Thyroid gland (tissue), 4 donors: ENCODE data around the gene FGF6. TPM values are rescaled to one million over a fixed set of nuclear protein-coding genes. Genes with fewer than 3 reads are reported as not detected.
"Not testable (repeated sequence)": the region's sequence is repeated elsewhere in the genome, so short reads cannot be mapped to it uniquely, and the experiment has no call there.

ENCODE experiments used
- DNase-seq, 2 donors: peaks; one replicate each; pipeline ENCODE4 v3.0.0-alpha.2; 2019
- H3K27ac ChIP-seq, 3 donors: fragments of 200-600 bp; sonication (generic); 1 replicate in 2 of 3; 2 replicates in 1 of 3; pipeline ENCODE4 v1.5.1; 2016 to 2019; ENCODE audit warnings: mild to moderate bottlenecking in 1 of 3, moderate library complexity in 1 of 3
- H3K27me3 ChIP-seq: fragments of 200-600 bp; sonication (generic); one replicate; pipeline ENCODE4 v1.5.1; 2019
- H3K36me3 ChIP-seq, 2 donors: fragments of 200-600 bp; sonication (generic); one replicate each; pipeline ENCODE4 v1.5.1; 2016 to 2019
- H3K4me1 ChIP-seq, 2 donors: fragments of 200-600 bp; sonication (generic); one replicate each; pipeline ENCODE4 v1.5.1; 2017 to 2019
- H3K4me3 ChIP-seq, 3 donors: fragments of 200-600 bp; sonication (generic); replicated peaks in 1 of 3; 1 replicate in 2 of 3; 2 replicates in 1 of 3; pipeline ENCODE4 v1.5.1; 2016; ENCODE audit warnings: mild to moderate bottlenecking in 1 of 3
- H3K9me3 ChIP-seq: fragments of 200-600 bp; sonication (generic); one replicate; pipeline ENCODE4 v1.5.1; 2017
- POLR2A ChIP-seq, 2 donors: fragments of 450-650 bp; IDR thresholded peaks; one replicate each; pipeline ENCODE4 v1.6.1; 2017; ENCODE audit warnings: antibody characterized with exemption in 2 of 2, mild to moderate bottlenecking in 2 of 2, moderate library complexity in 1 of 2
- WGBS, 2 donors: methylation state at CpG; one replicate each; pipeline ENCODE4 v1.1.5; 2017; 5-methylcytosine and 5-hydroxymethylcytosine counted together
- intact Hi-C: fragments of 100-400 bp; cut with DNase I; formaldehyde crosslinking; loops from one replicate; pipeline ENCODE4 v1.15.1; 2023
- total RNA-seq, 4 donors: library from RNA; depleted of rRNA; stranded (reverse); fragments of >200 nt; gene quantifications; one replicate each; pipeline ENCODE4 v1.2.3, GENCODE V29; 2016
- TF ChIP-seq, protein P1 (sequence below), 6 experiments: fragments of 200-600 bp in 3 of 6; fragments of 450-650 bp in 3 of 6; sonication (generic) in 3 of 6; IDR thresholded peaks; one replicate each; pipeline ENCODE4 v1.5.1; 2016 to 2019; ENCODE audit warnings: antibody characterized with exemption in 6 of 6, mild to moderate bottlenecking in 2 of 6, inconsistent platforms in 1 of 6, moderate library complexity in 1 of 6

FGF6 gene
- total RNA-seq, 4 donors from 2014 or later = not detected

DNA sequence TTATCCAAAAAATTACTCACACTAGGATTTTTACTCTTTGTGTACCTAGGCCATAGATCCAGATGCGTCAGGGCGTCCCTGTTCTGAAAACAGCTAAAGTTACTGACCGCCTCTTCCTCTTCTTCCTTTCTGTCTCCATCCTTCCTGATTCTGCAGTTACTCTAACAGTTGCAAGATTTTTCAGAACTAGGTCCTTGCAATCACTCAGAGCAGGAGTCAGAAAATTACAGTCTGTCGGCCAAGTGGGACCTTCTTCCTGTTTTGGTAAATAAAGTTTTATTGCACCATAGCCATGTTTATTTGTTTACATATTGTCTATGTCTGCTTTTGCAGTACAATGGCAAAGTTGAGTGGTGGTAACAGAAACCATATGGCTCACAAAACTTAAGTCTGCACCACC is 25.6 kb upstream of the FGF6 start:
- Histone ChIP-seq H3K27me3 (no peaks in the 10 kb centered on the region), H3K9me3 (no peaks in the 10 kb centered on the region), H3K4me3 (no peak overlapping the region), H3K4me1 (no peaks in the 10 kb centered on the region), H3K27ac (no peak overlapping the region), H3K36me3 (no peaks in the 10 kb centered on the region)
- WGBS, 2 donors = 84 to 88% methylated on average over 4 of the region's 4 CpGs
- no peak for DNase-seq
- no peak for TF ChIP-seq POLR2A (IDR thresholded peaks at IDR 0.05)
- TF ChIP-seq, protein P1, sequence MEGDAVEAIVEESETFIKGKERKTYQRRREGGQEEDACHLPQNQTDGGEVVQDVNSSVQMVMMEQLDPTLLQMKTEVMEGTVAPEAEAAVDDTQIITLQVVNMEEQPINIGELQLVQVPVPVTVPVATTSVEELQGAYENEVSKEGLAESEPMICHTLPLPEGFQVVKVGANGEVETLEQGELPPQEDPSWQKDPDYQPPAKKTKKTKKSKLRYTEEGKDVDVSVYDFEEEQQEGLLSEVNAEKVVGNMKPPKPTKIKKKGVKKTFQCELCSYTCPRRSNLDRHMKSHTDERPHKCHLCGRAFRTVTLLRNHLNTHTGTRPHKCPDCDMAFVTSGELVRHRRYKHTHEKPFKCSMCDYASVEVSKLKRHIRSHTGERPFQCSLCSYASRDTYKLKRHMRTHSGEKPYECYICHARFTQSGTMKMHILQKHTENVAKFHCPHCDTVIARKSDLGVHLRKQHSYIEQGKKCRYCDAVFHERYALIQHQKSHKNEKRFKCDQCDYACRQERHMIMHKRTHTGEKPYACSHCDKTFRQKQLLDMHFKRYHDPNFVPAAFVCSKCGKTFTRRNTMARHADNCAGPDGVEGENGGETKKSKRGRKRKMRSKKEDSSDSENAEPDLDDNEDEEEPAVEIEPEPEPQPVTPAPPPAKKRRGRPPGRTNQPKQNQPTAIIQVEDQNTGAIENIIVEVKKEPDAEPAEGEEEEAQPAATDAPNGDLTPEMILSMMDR (IDR thresholded peaks at IDR 0.05) = no peak
- intact Hi-C loops = no loop called here

DNA sequence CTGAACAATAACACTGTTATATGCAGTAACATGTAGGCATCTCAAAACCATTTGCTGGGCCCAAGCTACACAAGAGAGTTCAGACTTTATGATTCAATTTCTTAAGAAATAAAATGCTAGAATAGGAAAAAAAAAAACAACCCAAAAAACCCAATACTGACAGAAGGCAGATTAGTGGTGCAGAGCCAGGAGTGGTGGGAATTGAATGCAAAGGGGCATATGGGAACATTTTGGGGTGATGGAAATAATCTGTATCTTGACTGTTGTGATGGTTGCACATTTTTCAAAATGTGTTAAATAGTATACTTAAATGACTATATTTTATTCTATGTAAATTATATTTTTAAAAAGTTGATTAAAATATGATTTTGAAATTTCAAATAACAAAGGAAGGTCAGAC is 23.4 kb upstream of the FGF6 start:
- H3K27ac ChIP-seq = no peak overlapping the region
- no peaks in the 10 kb centered on the region for H3K36me3 ChIP-seq
- TF ChIP-seq, protein P1 (IDR thresholded peaks at IDR 0.05) = no peak
- no peak for TF ChIP-seq POLR2A (IDR thresholded peaks at IDR 0.05)
- no peaks in the 10 kb centered on the region for H3K9me3 ChIP-seq
- no peaks in the 10 kb centered on the region for H3K4me1 ChIP-seq
- intact Hi-C loops = no loop called here
- DNase-seq = no peak
- H3K27me3 ChIP-seq = no peaks in the 10 kb centered on the region
- no peak overlapping the region for H3K4me3 ChIP-seq

DNA sequence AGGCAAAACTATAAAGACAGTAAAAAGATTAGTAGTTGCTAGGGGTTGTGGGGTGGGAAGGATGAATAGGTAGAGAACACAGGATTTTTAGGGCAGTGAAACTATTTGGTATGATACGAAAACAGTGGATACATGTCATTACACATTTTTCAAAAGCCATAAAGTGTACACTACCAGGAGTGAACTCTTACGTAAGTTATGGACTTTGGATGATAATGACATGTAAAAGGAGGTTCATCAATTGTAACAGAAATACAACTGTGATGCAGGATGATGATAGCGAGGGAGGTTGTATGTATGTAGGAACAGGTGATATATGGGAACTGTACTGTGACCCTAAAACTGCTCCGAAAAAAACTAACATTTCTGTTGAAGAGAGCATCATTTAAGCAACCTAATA is 15.1 kb upstream of the FGF6 start:
- no peaks in the 10 kb centered on the region for H3K9me3 ChIP-seq
- no peak overlapping the region for H3K4me3 ChIP-seq
- no peaks in the 10 kb centered on the region for H3K36me3 ChIP-seq
- H3K4me1 ChIP-seq = no peaks in the 10 kb centered on the region
- no peak overlapping the region for H3K27ac ChIP-seq
- 92% methylated on average over 4 of the region's 4 CpGs for WGBS, 2 donors
- intact Hi-C loops = no loop called here
- no peaks in the 10 kb centered on the region for H3K27me3 ChIP-seq
- DNase-seq = no peak
- TF ChIP-seq POLR2A (IDR thresholded peaks at IDR 0.05) = no peak
- TF ChIP-seq, protein P1 (IDR thresholded peaks at IDR 0.05) = no peak

DNA sequence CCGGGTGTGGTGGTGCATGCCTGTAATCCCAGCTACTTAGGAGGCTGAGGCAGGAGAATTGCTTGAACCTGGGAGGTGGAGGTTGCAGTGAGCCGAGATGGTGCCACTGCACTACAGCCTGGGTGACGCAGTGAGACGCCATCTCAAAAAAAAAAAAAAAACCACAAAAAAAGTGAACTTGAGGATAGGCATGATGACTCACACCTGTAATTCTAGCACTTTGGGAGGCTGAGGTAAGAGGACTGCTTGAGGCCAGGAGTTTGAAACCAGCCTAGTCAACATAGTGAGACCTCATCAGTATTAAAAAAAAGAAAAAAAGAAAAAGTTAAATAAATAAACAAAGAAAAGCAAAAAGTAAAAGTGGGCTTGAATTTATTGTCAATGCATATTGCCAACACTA is 10.2 kb upstream of the FGF6 start:
- H3K27ac ChIP-seq, H3K36me3 ChIP-seq, DNase-seq, H3K4me1 ChIP-seq, H3K9me3 ChIP-seq, H3K27me3 ChIP-seq, intact Hi-C loops, H3K4me3 ChIP-seq: not testable (repeated sequence)
- WGBS, 2 donors = 89 to 95% methylated on average over 4 of the region's 4 CpGs

DNA sequence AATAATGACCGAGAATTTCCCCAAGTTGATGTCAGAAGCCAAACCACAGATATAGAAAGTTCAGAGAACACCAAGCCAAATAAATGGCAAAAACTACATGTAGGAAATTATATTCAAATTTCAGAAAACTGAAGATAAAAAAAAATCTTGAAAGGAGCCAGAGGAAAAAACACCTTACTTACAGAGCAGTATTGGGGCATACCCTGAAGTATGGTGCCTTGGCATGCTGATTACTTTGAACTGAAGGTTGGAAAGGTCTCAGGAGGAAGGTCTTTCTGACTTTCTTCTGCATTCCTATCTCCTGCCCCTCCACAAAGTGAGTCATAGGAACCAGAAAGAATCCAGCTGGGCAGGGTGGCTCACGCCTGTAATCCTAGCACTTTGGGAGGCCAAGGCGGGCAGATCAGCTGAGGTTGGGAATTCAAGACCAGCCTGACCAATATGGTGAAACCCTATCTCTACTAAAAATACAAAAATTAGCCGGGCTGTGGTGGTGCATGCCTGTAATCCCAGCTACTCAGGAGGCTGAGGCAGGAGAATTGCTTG is 8.8 kb upstream of the FGF6 start:
- no peak overlapping the region for H3K27ac ChIP-seq
- no peaks in the 10 kb centered on the region for H3K36me3 ChIP-seq
- no peaks in the 10 kb centered on the region for H3K27me3 ChIP-seq
- H3K9me3 ChIP-seq = no peaks in the 10 kb centered on the region
- H3K4me1 ChIP-seq = no peaks in the 10 kb centered on the region
- 76 to 87% methylated on average over 4 of the region's 4 CpGs for WGBS, 2 donors
- intact Hi-C loops = no loop called here
- no peak overlapping the region for H3K4me3 ChIP-seq
- DNase-seq = no peak
- TF ChIP-seq, protein P1 (IDR thresholded peaks at IDR 0.05) = no peak
- TF ChIP-seq POLR2A (IDR thresholded peaks at IDR 0.05) = no peak

DNA sequence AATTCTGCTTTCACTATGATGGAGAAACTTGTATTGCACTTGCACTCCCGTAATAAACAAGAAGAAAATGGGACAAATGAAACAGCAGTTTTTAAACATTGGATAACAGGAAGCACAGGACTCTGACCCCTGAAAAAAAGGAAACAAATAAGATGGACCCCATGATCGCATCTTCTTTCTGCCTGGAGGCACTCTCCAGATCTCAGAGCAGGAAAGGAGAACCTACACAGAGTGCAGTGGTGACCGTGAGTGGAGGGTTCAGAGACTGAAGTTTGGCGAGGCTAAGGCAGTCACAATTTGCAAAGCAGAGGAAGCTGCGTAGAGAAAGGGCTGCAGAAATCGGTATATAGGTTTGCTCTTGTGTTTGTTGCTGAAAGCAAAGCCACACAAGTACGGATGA is 6.1 kb upstream of the FGF6 start:
- TF ChIP-seq, protein P1 (IDR thresholded peaks at IDR 0.05) = no peak
- no peak for TF ChIP-seq POLR2A (IDR thresholded peaks at IDR 0.05)
- Histone ChIP-seq H3K4me1 (no peaks in the 10 kb centered on the region), H3K27ac (no peak overlapping the region), H3K36me3 (no peaks in the 10 kb centered on the region), H3K27me3 (no peaks in the 10 kb centered on the region), H3K9me3 (no peaks in the 10 kb centered on the region), H3K4me3 (no peak overlapping the region)
- WGBS, 2 donors = 69 to 72% methylated on average over 7 of the region's 7 CpGs
- intact Hi-C loops = no loop called here
- no peak for DNase-seq
